NCI-H1048 (cell line): ENCODE measurements around the gene CFAP221.

Source experiments
- DNase-seq: peaks from one replicate; lab custom pipeline; 2025; lab: John Stamatoyannopoulos, UW

Gene CFAP221

GRCh38 chr2:119681203-119681867, 137.1 kb downstream of the CFAP221 start:
- DNase-seq: no peak

GRCh38 chr2:119681868-119682220, 137.6 kb downstream of the CFAP221 start:
- no peak for DNase-seq

DNA sequence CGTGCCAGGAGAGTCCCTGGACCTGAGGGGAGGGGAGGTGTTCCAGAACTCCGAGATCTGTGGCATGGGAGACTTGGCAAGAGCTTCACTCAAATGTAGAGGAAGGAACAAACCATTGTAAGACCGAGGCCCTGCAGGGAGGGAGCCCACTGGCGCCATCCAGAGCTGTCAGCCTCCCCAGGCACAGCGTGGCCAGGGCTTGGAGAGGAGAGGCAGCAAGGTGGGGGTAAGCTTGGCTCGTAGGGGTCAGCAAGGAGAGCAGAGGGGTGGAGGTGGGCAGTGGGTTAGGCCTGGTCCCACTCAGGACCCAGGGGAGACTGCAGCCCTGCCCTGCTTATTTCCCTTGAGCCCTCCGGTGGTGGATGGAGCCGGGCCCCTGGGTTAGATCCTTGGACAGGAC, 138.3 kb downstream of the CFAP221 start:
- no peak for DNase-seq

DNA sequence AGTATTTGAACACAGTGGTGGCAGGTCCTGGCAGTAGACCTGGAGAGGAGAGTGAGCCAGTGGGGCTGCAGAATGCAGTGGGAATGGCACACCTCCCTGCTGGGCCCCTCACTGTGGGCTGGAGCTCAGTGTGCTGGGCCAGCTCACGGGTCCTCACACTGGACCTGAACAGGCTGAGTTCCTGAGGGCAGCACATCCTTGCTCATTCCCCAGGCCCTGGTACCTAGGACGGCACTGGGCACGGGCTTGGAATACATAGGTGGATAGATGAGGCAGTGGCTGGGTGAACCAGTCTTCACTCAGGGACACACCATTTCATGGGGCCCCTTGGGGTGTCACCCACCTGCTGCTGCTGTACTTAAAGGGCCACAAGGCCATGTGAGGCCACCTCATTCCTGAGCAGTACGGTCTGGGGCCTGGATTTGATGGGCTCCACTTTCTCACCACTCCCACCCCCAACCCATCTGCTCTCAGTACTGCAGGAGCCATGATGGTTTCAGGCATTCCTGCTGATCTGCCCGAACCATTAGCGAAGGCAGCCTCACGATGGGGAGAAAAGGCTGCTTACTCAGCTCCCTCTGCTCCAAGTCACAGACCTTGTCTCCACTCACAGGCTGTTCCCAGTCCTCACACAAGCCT, 138.9 kb downstream of the CFAP221 start:
- DNase-seq: no peak

DNA sequence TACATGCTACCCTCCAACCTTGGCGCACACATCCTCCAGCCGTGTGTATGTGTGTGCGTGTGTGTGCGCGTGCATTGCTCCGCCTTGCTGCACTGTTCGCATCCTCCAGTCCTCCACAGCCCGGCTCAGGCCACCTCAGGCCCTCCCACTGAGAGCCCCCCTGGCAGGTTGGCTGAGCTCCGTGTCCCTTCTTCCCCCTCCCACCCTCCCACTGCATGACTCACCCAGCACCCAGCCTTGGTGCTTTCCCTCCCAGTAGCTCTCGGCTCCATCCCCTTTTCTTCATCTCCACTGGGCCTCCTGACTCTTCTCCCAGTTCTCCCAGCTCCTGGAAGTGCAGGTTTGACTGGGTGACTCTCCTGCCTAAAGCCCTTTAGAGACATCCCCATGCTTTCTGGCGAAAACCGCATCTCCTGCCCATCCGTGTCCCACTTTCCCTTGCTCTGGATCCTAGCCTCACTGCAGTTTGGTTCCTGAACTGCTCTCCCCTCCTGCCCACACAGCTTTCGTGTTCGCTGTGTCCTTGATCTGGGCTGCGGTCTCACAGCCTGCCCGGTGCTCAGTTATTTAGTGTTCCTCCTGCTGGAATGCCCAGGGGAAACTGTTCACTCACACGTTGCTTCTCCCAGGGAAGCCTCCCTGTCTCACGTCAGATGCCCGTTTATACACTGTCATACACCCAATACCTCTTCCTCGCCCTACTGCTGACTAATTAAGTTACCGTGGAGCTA, 139.6 kb downstream of the CFAP221 start:
- DNase-seq: no peak

- DNase-seq: no peak
Measured at GRCh38 chr2:119684518-119684917, 140.3 kb downstream of the CFAP221 start.

- DNase-seq: no peak
Measured at GRCh38 chr2:119688616-119689015, 144.4 kb downstream of the CFAP221 start.

- no peak for DNase-seq
Measured at GRCh38 chr2:119689218-119689617, 145.0 kb downstream of the CFAP221 start.

GRCh38 chr2:119691189-119691588, 146.9 kb downstream of the CFAP221 start:
- no peak for DNase-seq

DNA sequence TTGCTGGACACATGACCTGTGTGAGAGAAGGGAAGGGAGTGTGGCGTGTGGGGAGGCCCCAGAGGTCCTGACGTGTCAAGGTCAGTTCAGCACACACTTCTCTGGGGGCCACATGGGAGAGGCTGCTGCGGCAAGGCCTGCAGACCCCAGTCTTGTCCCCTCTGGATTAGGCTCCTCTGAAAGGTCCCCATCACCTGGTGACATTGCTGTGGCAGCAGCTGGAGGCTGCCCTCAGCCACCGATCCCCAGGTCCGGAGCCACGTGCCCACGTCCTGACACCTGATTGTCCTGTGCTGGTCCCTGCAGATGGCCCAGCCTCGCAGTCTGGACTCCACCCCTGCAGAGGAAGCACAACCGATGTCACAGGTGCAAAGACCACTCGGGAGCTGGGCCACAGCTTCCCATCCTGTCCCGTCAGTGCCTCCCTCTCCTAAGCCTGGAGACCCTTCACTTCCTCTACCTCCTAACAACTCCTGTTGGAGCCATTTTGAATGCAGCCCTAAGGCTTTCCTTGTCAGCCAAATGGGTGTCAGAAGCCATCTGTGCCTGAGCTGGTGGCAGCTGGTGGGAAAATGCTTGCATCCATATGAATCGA, 147.5 kb downstream of the CFAP221 start:
- DNase-seq: no peak

GRCh38 chr2:119692310-119692709, 148.1 kb downstream of the CFAP221 start:
- DNase-seq: no peak

DNA sequence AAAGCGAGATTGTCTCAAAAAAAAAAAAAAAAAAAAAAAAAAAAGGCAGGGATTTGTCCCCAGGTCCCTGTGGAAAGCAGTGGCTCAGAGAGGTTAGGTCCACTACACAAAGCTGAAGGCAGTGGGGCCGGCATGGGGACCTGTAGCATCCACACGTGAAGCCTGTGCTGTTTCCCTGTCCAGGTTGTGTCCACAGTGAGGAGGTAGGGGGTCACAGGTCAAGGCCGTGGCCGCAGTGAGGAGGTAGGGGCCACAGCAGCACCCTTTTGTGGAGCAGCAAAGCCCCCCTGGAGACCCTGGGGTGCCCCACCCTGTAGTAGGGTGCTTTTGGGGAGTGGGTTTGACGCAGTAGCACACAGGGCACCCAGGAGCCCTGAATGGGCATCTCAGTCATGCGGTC, 148.7 kb downstream of the CFAP221 start:
- no peak for DNase-seq

DNA sequence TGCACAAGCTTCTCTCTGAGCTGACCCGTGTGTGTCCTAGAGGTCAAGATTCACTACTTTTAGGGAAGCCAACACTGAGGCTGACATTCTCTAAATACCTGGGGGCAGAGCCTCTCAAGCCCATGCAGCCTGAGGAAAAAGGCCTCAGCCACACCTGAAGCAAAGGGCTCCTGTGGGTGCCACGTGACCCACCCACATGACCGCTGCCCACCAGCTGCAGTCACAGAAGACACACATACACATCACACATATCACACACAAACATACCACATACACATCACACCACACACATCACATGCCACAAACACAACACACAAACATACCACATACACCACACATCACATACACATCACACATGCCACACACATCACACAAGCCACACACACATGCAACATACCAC, 149.3 kb downstream of the CFAP221 start:
- no peak for DNase-seq

GRCh38 chr2:119693967-119694366, 149.7 kb downstream of the CFAP221 start:
- no peak for DNase-seq

GRCh38 chr2:119694470-119694844, 150.2 kb downstream of the CFAP221 start:
- DNase-seq: no peak

- no peak for DNase-seq
Measured at GRCh38 chr2:119694845-119695521, 150.7 kb downstream of the CFAP221 start.

GRCh38 chr2:119696005-119696404, 151.8 kb downstream of the CFAP221 start:
- no peak for DNase-seq

DNA sequence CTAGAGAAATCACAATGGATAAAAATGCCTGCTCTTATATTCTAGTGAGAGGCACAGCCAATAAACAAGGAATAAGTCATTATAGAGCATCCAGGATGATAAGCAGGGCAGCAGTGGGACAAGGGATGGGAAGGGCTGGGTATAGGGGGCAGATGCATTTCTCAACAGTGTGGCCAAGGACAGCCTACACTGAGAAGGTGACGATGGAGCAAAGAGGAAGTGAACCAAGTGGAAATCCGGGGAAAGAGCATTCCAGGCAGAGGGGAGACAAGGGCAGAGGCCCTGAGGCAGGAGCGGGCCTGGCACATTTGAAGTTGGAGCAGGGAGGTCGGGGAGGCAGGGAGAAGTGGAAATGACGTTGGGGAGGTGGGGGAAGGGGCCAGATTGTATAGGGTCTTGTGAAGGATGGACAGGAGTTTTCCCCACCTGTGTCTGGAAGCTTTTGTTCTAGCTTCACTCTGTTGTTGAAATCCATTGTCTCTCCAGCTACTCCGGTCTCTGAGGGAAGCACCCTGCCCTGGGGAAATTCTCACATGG, 152.3 kb downstream of the CFAP221 start:
- no peak for DNase-seq

DNA sequence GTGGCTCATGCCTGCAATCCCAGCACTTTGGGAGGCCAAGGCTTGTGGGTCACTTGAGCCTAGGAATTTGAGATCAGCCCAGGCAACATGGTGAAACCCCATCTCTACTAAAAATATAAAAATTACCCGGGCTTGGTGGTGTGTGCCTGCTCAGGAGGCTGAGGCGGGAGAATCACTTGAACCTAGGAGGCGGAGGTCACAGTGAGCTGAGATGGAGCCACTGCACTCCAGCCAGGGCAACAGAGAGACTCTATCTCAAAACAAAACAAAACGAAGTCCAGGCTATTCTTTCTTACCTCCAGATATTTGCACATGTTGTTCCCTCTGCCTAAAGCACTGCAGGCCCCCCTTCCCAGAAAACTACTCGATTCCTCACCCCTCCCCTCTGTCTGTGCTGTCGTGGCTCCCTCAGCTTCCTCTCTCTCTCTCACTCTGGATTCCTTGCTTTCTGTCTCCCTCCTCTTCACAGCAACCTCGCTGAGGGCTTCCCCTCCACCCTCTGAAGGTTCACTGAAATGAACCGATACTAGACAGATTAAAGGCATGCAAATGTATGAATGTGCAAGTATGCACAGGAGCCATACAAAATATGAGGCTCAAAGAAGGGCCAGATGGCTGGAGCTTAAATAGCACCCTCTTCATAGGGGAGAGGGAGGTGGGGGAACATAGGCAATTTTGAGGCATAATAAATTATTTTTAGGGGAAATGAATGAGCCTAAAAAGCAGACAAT, 153.2 kb downstream of the CFAP221 start:
- no peak for DNase-seq

- DNase-seq: no peak
Measured at GRCh38 chr2:119698246-119698645, 154.0 kb downstream of the CFAP221 start.

DNA sequence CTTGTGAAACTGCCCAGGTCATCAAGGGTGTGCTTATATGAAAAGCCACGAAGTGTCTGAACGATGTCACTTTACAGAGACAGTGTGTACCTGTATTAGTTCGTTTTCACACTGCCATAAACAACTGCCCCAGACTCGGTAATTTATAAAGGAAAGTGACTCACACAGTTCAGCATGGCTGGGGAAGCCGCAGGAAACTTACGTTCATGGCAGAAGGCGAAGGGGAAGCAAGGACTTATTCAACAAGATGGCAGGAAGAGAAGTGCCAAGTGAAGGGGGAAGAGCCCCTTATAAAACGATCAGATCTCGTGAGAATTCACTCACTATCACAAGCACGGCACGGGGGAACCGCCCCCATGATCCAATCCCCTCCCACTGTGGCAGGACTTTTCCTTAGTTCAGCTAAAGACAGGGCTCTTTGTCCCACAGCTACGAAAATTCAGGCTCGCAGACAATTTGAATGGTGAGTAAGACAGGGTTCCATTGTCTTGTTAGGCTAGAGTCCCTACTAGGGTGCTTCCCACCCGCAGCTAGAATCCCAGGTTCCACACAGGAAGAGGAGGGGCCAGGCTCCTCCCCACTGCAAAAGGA, 154.9 kb downstream of the CFAP221 start:
- DNase-seq: no peak
